ENCODE results near the gene KNDC1.

The KNDC1 gene

GRCh38 chr10:133183646-133184378 is 23.8 kb downstream of the KNDC1 start:
- TF ChIP-seq GATA3 (IDR thresholded peaks at IDR 0.05; ENCODE audit: low read depth, low read length): no peak
- TF ChIP-seq GATA2 (IDR thresholded peaks at IDR 0.05; ENCODE audit: low read depth, low read length): no peak

GRCh38 chr10:133184591-133185244 is 24.7 kb downstream of the KNDC1 start:
- no peak for TF ChIP-seq GATA2 (IDR thresholded peaks at IDR 0.05; ENCODE audit: low read depth, low read length)
- no peak for TF ChIP-seq GATA3 (IDR thresholded peaks at IDR 0.05; ENCODE audit: low read depth, low read length)

GRCh38 chr10:133185421-133185820 is 25.4 kb downstream of the KNDC1 start:
- no peak for TF ChIP-seq GATA3 (IDR thresholded peaks at IDR 0.05; ENCODE audit: low read depth, low read length)
- TF ChIP-seq GATA2 (IDR thresholded peaks at IDR 0.05; ENCODE audit: low read depth, low read length): no peak

GRCh38 chr10:133185916-133186315 is 25.9 kb downstream of the KNDC1 start:
- TF ChIP-seq GATA2 (IDR thresholded peaks at IDR 0.05; ENCODE audit: low read depth, low read length) (no peak), GATA3 (IDR thresholded peaks at IDR 0.05; ENCODE audit: low read depth, low read length) (no peak)

GRCh38 chr10:133186416-133187090 is 26.5 kb downstream of the KNDC1 start:
- TF ChIP-seq GATA3 (IDR thresholded peaks at IDR 0.05; ENCODE audit: low read depth, low read length) (no peak), GATA2 (IDR thresholded peaks at IDR 0.05; ENCODE audit: low read depth, low read length) (no peak)

- TF ChIP-seq GATA3 (IDR thresholded peaks at IDR 0.05; ENCODE audit: low read depth, low read length) (no peak), GATA2 (IDR thresholded peaks at IDR 0.05; ENCODE audit: low read depth, low read length) (no peak)
These were observed 27.3 kb downstream of the KNDC1 start for GRCh38 chr10:133187091-133187905.

- TF ChIP-seq GATA3 (IDR thresholded peaks at IDR 0.05; ENCODE audit: low read depth, low read length) (no peak), GATA2 (IDR thresholded peaks at IDR 0.05; ENCODE audit: low read depth, low read length) (no peak)
These were observed 28.1 kb downstream of the KNDC1 start for GRCh38 chr10:133187906-133188681.

- TF ChIP-seq GATA2 (IDR thresholded peaks at IDR 0.05; ENCODE audit: low read depth, low read length): no peak
- TF ChIP-seq GATA3 (IDR thresholded peaks at IDR 0.05; ENCODE audit: low read depth, low read length): no peak
These were observed 29.2 kb downstream of the KNDC1 start for GRCh38 chr10:133189256-133189655.

GRCh38 chr10:133189726-133190125 is 29.7 kb downstream of the KNDC1 start:
- TF ChIP-seq GATA2 (IDR thresholded peaks at IDR 0.05; ENCODE audit: low read depth, low read length) (no peak), GATA3 (IDR thresholded peaks at IDR 0.05; ENCODE audit: low read depth, low read length) (no peak)

- no peak for TF ChIP-seq GATA2 (IDR thresholded peaks at IDR 0.05; ENCODE audit: low read depth, low read length)
- TF ChIP-seq GATA3 (IDR thresholded peaks at IDR 0.05; ENCODE audit: low read depth, low read length): no peak
These were observed 30.2 kb downstream of the KNDC1 start for GRCh38 chr10:133190225-133190624.

- TF ChIP-seq GATA3 (IDR thresholded peaks at IDR 0.05; ENCODE audit: low read depth, low read length): no peak
These were observed 31.6 kb downstream of the KNDC1 start for GRCh38 chr10:133191651-133192050.

GRCh38 chr10:133194151-133194550 is 34.1 kb downstream of the KNDC1 start:
- TF ChIP-seq GATA3 (IDR thresholded peaks at IDR 0.05; ENCODE audit: low read depth, low read length) (no peak), GATA2 (IDR thresholded peaks at IDR 0.05; ENCODE audit: low read depth, low read length) (no peak)

- no peak for TF ChIP-seq GATA2 (IDR thresholded peaks at IDR 0.05; ENCODE audit: low read depth, low read length)
- TF ChIP-seq GATA3 (IDR thresholded peaks at IDR 0.05; ENCODE audit: low read depth, low read length): no peak
These were observed 35.1 kb downstream of the KNDC1 start for GRCh38 chr10:133195096-133195495.

All from SH-SY5Y (cell line).